DOHH2 (cell line): Measurements from ENCODE around the gene PEX10.

ENCODE experiments used
- CTCF ChIP-seq: fragments of 200-600 bp; sonication (generic); IDR thresholded peaks from one replicate; pipeline ENCODE4 v1.5.1; 2014; ENCODE audit warnings: antibody characterized with exemption, mild to moderate bottlenecking, low read depth, low read length; ENCODE audit not compliant: poor library complexity, severe bottlenecking
- EZH2phosphoT487 ChIP-seq: fragments of 200-600 bp; sonication (generic); IDR thresholded peaks from 2 replicates; pipeline ENCODE4 v1.6.1; 2017; ENCODE audit warnings: borderline replicate concordance, mild to moderate bottlenecking, antibody characterized with exemption, low read length, moderate library complexity, mixed read lengths

DNA sequence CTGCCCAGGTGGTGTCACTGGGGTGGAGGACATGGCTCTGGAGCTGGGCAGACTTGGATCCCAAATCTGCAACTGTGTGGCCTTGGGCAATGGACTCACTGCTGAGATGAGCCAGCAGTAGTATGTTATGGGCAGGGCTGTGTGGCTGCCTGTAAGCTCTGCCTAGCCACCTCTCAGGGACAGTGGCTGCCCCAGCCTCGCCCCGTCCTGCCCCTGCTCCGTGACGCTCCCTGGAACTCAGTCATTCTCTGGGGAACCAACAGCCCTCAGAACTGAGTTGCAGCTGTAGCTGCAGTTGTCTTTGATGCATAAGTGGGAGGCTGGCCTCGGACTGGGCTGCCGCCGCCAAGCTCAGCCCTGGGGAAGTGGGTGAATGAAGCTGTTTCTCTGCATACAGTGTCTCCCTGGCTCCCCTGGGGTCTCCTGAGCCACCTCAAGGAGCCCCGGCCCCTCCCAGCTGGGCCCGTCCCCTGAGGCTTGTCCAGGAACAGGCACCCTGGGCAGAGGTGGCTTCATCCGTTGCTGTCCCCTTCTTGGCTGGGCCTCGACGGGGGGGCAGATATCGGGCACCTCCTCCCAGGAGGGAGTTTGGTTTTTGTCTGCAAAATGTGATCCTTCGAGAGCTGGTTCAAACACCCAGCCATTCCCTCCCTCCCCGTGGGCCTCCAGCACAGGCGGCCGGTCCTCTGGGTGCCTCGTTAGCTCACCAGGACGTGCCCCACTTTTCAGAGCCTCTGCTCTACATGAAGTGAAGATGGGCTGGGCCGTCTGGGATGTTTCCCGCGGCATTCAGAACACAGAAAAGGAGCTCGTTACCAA, 37.5 kb upstream of the PEX10 start:
- TF ChIP-seq CTCF (no peak), EZH2phosphoT487 (no peak)
